MM.1S (cell line): Measurements from ENCODE around the gene MED13L.

Experiments
- DNase-seq: peaks from one replicate; pipeline ENCODE4 v3.0.0-alpha.2; 2015
- H2AFZ ChIP-seq: fragments of 300-600 bp; sonication (generic); 2 replicates; pipeline ENCODE4 v1.6.0; 2016; ENCODE audit warnings: antibody characterized with exemption, low read length
- H3F3A ChIP-seq: fragments of 300-600 bp; sonication (generic); 2 replicates; pipeline ENCODE4 v1.6.1; 2016; ENCODE audit warnings: mild to moderate bottlenecking, antibody characterized with exemption, low read length, moderate library complexity, mixed read lengths; ENCODE audit not compliant: insufficient read depth
- H3K27ac ChIP-seq: fragments of 300-600 bp; sonication (generic); 2 replicates; pipeline ENCODE4 v1.5.1; 2016; ENCODE audit warnings: mild to moderate bottlenecking, low read length
- H3K27me3 ChIP-seq: fragments of 300-600 bp; sonication (generic); replicated peaks from 2 replicates; pipeline ENCODE4 v1.6.0; 2016; ENCODE audit warnings: low read length; ENCODE audit not compliant: insufficient read depth
- H3K36me3 ChIP-seq: fragments of 300-600 bp; sonication (generic); replicated peaks from 2 replicates; pipeline ENCODE4 v1.6.1; 2016; ENCODE audit warnings: mild to moderate bottlenecking, low read length, mixed read lengths; ENCODE audit not compliant: insufficient read depth
- H3K4me1 ChIP-seq: fragments of 300-600 bp; sonication (generic); 2 replicates; pipeline ENCODE4 v1.6.1; 2016; ENCODE audit warnings: low read length, mixed read lengths
- H3K4me2 ChIP-seq: fragments of 300-600 bp; sonication (generic); 2 replicates; pipeline ENCODE4 v1.6.0; 2016; ENCODE audit warnings: low read depth, low read length
- H3K4me3 ChIP-seq: fragments of 300-600 bp; sonication (generic); 2 replicates; pipeline ENCODE4 v1.5.1; 2016; ENCODE audit warnings: low read length, mixed read lengths
- H3K79me2 ChIP-seq: fragments of 300-600 bp; sonication (generic); 2 replicates; pipeline ENCODE4 v1.6.1; 2016; ENCODE audit warnings: mixed run types, low read length, mixed read lengths
- H3K9ac ChIP-seq: fragments of 300-600 bp; sonication (generic); 2 replicates; pipeline ENCODE4 v1.6.1; 2016; ENCODE audit warnings: low read length, mixed read lengths
- H3K9me2 ChIP-seq: fragments of 300-600 bp; sonication (generic); replicated peaks from 2 replicates; pipeline ENCODE4 v1.6.1; 2016; ENCODE audit warnings: mild to moderate bottlenecking, low read length, mixed read lengths; ENCODE audit not compliant: insufficient read depth
- H3K9me3 ChIP-seq: fragments of 300-600 bp; sonication (generic); replicated peaks from 2 replicates; pipeline ENCODE4 v1.6.1; 2016; ENCODE audit warnings: mild to moderate bottlenecking, low read length, mixed read lengths; ENCODE audit not compliant: insufficient read depth
- H4K20me1 ChIP-seq: fragments of 300-600 bp; sonication (generic); 2 replicates; pipeline ENCODE4 v1.6.1; 2016; ENCODE audit warnings: mild to moderate bottlenecking, low read length, moderate library complexity, mixed read lengths; ENCODE audit not compliant: insufficient read depth
- CTCF ChIP-seq: fragments of 300-600 bp; sonication (generic); IDR thresholded peaks from 2 replicates; pipeline ENCODE4 v1.5.1; 2016; ENCODE audit warnings: antibody characterized with exemption, low read length, mixed read lengths
- EZH2 ChIP-seq: fragments of 300-600 bp; sonication (generic); optimal IDR thresholded peaks from 2 replicates; pipeline ENCODE3; 2017; ENCODE audit warnings: low read depth, mild to moderate bottlenecking, antibody characterized with exemption, low read length, mixed read lengths
- EZH2phosphoT487 ChIP-seq: fragments of 300-600 bp; sonication (generic); IDR thresholded peaks from 2 replicates; pipeline ENCODE4 v1.6.1; 2018; ENCODE audit warnings: antibody characterized with exemption, low read length

MED13L gene

GRCh38 chr12:116209503-116209902 is 68.0 kb downstream of the MED13L start:
- Histone ChIP-seq H3K27me3 (no peaks in the 10 kb centered on the region), H3K9ac (no peak overlapping the region), H3K4me1 (0 out of 2 replicates have a peak, but pooled peaks cover 3% of the 10 kb centered on the region), H4K20me1 (peaks cover 14% of the 10 kb centered on the region; the same call in 1 of the 2 replicates), H3F3A (no peaks in the 10 kb centered on the region), H2AFZ (no peak overlapping the region), H3K4me3 (no peak overlapping the region), H3K9me3 (no peaks in the 10 kb centered on the region), H3K27ac (no peak overlapping the region), H3K36me3 (no peaks in the 10 kb centered on the region), H3K9me2 (no peaks in the 10 kb centered on the region), H3K4me2 (no peak overlapping the region), H3K79me2 (peaks cover 92% of the 10 kb centered on the region)
- TF ChIP-seq CTCF (no peak), EZH2phosphoT487 (no peak), EZH2 (no peak)
- DNase-seq, result no peak

- TF ChIP-seq EZH2 (no peak), EZH2phosphoT487 (no peak), CTCF (no peak)
- Histone ChIP-seq H2AFZ (no peak overlapping the region), H3K9me3 (no peaks in the 10 kb centered on the region), H3K4me3 (no peak overlapping the region), H3K4me2 (no peak overlapping the region), H3F3A (no peaks in the 10 kb centered on the region), H3K27me3 (no peaks in the 10 kb centered on the region), H3K36me3 (no peaks in the 10 kb centered on the region), H3K27ac (no peak overlapping the region), H4K20me1 (peaks cover 11% of the 10 kb centered on the region; the same call in 1 of the 2 replicates), H3K9ac (no peak overlapping the region), H3K4me1 (0 out of 2 replicates have a peak, but pooled peaks cover 3% of the 10 kb centered on the region), H3K79me2 (peaks cover 95% of the 10 kb centered on the region), H3K9me2 (no peaks in the 10 kb centered on the region)
- no peak for DNase-seq
Observed at GRCh38 chr12:116207274-116207673, 70.2 kb downstream of the MED13L start.

- Histone ChIP-seq H3K4me1 (0 out of 2 replicates have a peak, but pooled peaks cover 3% of the 10 kb centered on the region), H3K27ac (no peak overlapping the region), H3K4me3 (no peak overlapping the region), H3K4me2 (no peak overlapping the region), H4K20me1 (peaks cover 11% of the 10 kb centered on the region; the same call in 1 of the 2 replicates), H3F3A (no peaks in the 10 kb centered on the region), H3K79me2 (peaks cover 95% of the 10 kb centered on the region), H3K9me2 (no peaks in the 10 kb centered on the region), H3K36me3 (no peaks in the 10 kb centered on the region), H3K9ac (no peak overlapping the region), H3K27me3 (no peaks in the 10 kb centered on the region), H2AFZ (no peak overlapping the region), H3K9me3 (no peaks in the 10 kb centered on the region)
- no peak for DNase-seq
- TF ChIP-seq EZH2phosphoT487 (no peak), EZH2 (no peak), CTCF (no peak)
Observed at GRCh38 chr12:116206828-116207227, 70.7 kb downstream of the MED13L start.
